GM19467 (cell line): Measurements from ENCODE around the gene MFSD12.
"Not testable (repeated sequence)": the region's sequence is repeated elsewhere in the genome, so short reads cannot be mapped to it uniquely, and the experiment has no call there.

Experiments
- ATAC-seq: cut with Tn5 transposase; IDR thresholded peaks from one replicate; pipeline ENCODE4 v1.9.1; 2021; ENCODE audit warnings: mild to moderate bottlenecking, moderate library complexity; ENCODE audit not compliant: unreplicated experiment

MFSD12 gene

DNA sequence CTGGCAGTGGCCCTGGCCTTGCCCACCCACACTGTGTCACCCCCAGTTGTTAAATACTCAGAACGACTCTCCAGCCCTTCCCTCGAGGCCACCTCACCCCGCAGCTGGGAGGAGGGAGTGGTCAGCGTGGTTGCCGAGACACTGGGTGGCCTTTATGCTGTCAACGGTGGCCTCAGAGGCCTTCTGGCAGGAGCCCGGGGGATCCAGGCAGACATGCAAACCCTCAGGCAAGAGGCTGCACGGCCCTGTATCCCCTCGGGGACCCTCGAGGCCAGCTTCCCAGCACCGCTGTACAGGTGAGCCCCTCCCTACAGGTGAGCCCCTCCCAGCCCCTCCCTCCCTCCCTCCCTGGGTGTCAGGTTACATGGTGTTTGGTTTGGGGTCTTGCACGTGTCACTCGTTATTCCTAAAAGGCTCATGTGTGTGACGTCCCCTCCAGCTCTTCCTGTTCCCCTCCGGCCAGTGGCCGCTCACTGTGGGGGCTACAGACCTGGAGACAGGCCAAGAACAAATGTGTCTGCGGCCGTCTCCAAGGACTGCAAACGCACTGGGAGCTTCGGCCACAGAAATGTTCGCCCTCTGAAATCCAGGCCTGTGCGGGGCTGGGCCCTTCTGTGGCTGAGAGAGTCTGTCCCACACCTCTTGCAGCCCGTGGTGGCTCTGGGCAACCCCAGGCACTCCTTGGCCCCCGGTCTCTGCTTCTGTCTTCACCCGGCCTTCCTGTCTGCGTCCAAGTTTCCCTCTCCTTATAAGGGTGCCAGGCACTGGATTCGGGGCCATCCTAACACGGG, 18.2 kb downstream of the MFSD12 start, which contains the start of gene TEKTIP1:
Gene TEKTIP1, plus strand, starts transcription at position 210 of the 791 bp plus-strand sequence. Its CDS starts 4 bp downstream, at position 214.
- no peak for ATAC-seq

DNA sequence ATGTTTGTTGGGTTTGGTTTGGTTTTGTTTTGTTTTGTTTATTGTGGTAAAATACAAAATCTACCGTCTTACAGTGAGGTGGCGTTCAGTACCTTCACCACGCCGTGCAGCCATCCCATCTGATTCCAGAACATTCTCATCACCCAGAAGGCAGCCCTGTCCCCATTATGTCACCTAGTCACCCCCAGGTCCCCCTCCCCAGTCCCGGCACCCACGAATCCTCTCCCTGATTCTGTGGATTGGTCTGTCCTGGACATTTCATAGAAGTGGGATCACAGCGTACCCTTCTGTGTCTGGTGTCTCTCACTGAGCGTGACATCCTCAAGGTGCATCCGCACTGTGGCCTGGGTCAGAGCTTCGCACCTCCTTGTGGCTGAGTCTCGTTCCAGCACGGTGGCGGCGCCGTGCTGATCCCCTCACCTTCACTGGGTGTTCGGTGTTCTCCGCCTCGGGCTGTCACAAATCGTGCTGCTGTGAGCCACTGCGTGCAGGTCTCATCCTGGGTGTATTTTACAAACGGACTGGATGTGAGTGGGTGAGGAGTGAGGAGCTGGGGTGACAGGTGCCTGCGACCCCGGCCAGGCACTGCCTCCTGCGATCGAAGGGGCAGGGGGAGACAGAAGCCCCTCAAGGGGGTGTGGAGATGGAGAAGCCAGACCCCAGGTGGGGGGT, 19.0 kb downstream of the MFSD12 start:
- no peak for ATAC-seq

DNA sequence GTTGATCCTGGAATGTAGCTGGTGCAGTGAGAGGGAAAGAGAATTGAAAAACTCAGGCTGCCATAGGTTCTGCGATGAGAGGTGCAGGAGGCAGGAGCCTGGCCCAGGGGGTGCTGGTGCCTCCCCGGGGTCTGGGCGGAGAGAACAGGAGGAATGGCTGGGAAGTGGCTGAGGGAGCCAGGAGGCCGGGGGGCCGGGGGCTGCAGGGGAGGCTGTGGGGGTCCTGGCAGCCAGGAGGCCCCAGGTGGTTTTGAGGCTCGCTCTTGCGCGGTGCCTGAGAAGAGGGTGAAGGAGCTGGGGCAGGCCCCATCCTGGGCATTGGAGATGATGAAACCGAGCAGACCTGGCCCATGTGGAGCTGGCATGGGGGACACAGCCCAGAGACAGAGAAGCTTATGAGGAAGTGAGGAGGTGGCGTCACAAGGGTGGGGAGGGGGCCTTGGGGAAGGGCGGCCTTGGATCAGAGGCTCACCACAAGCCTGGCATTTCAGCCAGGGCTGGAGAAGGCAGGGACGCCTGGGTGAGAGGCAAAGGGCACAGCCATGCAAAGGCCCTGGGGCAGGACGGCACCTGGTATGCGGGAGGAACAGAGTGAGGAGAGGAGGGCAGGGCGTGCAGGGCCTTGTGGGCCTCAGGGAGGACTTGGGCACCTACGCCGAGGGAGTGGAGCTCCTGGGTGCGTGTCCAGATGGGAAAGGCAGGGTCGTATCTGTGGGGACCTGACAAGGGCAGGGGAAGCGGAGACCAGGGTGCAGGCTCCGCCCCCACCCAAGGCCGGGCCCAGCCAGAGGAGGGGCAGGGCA, 19.7 kb downstream of the MFSD12 start:
- no peak for ATAC-seq

DNA sequence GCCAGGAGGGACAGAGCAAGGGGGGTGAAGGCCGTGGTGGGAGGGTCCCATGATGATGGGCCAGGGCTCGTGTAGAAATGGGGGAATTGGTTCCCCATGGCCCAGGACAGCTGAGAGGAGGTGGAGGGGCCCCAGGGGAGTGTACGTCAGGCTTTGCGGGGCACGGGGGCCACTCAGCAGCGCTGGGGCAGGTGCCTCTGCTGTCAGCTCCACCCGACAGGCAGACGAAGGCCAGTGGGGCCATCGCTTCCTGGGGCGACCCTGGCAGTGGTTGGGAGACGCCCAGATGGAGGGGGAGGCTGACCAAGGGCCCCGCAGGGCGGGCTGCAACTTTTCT, 20.3 kb downstream of the MFSD12 start:
- no peak for ATAC-seq

DNA sequence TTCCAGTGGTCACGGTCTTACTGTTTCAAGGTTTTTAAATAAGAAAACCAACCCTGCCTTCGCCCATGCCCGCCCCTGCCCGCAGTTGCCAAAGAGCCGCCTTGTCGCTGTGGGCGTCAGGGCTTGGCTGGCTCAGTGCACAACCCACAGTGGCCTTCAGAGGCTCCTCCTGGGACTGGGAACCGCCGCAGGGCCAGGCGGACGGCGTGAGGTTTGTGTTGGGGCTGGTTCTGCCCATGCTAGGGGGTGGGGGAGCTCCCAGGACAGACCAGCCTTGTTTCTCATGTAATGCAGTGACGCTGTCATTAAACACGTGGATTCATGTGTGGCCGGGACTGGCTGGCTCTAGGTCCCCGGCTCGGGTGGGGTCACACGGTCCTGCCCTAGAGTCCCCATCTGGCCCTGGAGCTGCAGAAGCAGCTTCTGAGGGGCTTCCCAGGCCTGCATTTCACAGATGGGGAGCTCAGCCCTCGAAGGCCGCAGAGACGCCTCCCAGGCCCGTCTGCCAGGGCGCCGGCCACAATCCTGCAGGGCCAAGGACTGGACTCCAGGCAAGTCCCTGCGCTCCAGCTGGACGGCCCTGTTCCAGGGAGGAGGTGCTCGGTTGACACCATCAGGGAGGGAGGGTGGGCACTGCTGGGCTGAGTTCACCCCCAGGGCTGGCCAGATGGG, 20.8 kb downstream of the MFSD12 start:
- ATAC-seq: no peak

DNA sequence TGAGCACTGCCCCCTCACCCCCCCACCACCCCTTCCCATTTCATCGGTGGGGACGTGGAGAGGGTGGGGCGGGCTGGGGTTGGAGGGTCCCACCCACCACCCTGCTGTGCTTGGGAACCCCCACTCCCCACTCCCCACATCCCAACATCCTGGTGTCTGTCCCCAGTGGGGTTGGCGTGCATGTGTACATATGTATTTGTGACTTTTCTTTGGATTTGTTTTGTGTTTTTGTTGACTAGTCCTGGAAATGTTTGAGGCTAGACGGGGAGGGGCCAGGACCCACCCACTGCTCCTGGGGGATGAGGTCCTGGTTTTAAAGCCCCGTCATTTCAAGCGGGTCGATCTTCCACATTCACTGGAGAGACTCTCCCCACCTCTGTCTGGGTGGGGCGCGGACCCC, 21.4 kb downstream of the MFSD12 start:
- no peak for ATAC-seq

DNA sequence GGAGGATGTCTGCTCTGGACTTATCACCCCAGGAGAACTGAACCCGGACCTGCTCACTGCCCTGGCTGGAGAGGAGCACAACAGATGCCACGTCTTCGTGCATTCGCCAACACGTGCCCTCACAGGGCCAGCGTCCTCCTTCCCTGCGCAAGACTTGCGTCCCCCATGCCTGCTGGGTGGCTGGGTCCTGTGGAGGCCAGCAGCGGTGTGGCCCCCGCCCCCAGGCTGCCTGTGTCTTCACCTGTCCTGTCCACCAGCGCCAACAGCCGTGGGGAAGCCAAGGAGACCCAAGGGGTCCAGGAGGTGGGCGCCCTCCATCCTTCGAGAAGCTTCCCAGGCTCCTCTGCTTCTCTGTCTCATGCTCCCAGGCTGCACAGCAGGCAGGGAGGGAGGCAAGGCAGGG, 21.8 kb downstream of the MFSD12 start:
- ATAC-seq: no peak

DNA sequence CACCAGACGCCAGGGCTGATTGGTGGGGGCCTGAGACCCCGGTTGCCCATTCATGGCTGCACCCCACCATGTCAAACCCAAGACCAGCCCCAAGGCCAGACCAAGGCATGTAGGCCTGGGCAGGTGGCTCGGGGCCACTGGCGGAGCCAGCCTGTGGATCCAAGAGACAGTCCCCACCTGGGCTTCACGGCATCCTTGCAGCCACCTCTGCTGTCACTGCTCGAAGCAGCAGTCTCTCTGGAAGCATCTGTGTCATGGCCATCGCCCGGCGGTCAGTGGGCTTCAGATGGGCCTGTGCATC, 22.2 kb downstream of the MFSD12 start:
- ATAC-seq: no peak

DNA sequence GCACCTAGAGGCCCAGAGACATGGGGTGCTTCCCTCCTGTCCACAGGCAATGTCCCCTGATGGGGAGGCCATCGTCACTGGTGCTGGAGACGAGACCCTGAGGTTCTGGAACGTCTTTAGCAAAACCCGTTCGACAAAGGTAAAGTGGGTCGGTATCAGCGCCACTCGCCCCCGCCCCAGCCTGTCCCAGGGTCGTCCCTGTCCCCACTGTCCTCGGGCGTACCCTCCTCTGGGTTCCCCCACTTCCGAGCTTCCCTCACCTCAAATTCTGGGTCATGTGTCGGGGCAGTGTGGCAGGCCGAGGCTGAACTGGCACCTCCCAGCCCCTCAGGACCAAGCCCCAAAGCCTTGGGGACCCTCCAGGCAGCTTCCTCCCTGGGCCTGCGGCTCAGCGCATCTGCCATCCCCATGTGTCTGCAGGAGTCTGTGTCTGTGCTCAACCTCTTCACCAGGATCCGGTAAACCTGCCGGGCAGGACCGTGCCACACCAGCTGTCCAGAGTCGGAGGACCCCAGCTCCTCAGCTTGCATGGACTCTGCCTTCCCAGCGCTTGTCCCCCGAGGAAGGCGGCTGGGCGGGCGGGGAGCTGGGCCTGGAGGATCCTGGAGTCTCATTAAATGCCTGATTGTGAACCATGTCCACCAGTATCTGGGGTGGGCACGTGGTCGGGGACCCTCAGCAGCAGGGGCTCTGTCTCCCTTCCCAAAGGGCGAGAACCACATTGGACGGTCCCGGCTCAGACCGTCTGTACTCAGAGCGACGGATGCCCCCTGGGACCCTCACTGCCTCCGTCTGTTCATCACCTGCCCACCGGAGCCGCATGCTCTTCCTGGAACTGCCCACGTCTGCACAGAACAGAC, 22.8 kb downstream of the MFSD12 start:
- no peak for ATAC-seq

DNA sequence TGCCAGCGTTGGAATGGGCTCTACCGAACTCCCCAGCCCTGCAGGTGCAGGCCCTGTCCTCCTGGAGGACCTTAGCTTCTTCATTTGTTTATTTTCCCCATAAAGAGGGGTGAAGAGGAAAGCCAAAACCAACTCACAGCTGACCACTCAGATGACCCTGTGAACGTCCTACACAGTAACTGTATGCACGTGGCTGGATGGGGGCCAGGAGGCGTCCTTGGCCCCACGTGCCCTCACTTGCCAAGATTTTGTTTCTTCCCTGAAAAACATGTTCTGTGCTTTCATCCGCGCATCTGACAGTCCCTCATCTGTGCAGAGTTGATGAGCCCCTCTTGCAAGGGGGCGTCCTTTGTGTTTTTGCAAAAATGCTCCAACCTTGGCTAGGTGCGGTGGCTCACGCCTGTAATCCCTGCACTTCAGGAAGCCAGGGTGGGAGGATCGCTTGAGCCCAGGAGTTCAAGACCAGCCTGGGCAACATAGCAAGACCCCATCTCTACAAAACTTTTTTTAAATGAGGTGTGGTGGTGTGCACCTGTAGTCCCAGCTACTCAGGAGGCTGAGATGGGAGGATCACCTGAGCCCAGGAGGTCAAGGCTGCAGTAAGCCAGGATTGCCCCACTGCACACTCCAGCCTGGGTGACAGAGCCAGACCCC, 23.7 kb downstream of the MFSD12 start:
- ATAC-seq: no peak

DNA sequence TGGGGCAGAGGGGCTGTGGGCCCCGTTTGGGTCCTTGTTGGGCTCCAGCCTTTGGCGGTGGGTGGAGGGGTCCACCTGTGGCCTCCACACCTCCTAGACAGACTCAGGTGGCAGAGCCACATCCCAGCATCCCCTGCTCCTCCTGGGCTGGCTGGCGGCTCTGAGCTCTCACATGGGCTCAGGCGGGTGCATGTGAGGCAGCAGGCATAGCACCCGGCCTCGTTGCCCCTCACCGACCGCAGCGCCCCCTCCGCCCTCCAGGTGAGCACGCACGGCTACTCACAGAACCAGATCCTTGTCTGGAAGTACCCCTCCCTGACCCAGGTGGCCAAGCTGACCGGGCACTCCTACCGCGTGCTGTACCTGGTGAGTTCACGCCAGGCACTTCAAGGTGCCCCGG, 24.4 kb downstream of the MFSD12 start:
- ATAC-seq: no peak

DNA sequence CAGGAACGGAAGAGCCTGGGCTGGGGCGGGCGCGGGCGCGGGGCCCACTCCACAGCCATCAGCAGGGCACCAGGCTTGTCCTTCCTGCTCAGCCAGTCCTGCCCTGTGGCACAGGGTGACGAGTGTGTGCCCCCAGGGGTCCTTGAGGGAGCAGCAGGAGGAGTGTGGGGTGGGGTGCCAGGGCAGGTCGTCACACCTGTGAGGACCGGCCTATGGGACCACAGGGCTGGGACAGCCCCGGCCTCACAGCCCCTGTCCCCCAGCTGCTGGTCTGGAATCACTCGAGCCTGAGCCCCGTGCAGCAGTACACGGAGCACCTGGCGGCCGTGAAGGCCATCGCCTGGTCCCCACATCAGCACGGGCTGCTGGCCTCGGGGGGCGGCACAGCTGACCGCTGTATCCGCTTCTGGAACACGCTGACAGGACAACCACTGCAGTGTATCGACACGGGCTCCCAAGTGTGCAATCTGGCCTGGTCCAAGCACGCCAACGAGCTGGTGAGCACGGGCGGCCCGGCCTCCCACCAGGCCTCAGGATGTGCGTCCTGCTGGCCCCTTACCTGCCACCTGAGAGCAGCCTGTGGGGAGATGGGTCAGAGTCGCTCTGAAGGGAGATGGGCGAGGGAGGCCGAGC, 25.1 kb downstream of the MFSD12 start:
- ATAC-seq: no peak

DNA sequence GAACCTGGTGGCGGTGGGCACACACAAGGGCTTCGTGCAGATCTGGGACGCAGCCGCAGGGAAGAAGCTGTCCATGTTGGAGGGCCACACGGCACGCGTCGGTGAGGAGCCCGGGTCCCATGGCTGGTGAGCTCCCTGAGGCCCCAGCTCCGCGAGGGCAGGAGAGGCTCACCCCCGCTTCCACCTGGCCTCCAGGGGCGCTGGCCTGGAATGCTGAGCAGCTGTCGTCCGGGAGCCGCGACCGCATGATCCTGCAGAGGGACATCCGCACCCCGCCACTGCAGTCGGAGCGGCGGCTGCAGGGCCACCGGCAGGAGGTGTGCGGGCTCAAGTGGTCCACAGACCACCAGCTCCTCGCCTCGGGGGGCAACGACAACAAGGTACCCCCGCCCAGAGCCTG, 25.7 kb downstream of the MFSD12 start:
- no peak for ATAC-seq

DNA sequence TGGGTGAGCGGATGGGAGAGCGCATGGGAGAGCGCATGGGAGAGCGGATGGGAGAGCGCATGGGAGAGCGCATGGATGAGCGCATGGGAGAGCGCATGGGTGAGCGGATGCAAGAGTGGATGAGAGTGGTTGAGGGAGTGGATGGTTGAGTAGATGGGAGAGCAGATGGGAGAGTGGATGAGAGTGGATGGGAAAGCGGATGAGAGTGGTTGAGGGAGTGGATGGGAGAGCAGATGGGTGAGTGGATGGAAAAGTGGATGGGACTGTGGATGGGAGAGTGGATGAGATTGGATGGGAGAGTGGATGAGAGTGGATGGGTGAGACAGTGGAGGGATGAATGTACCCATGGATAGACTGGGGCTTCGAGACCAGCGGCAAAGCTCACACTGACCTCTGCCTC, 27.0 kb downstream of the MFSD12 start:
- no peak for ATAC-seq

DNA sequence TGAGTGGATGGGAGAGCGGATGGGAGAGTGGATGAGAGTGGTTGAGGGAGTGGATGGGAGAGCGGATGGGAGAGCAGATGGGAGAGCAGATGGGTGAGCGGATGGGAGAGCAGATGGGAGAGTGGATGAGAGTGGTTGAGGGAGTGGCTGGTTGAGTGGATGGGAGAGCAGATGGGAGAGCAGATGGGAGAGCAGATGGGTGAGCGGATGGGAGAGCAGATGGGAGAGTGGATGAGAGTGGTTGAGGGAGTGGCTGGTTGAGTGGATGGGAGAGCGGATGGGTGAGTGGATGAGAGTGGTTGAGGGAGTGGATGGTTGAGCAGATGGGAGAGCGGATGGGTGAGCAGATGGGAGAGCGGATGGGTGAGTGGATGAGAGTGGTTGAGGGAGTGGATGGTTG, 28.1 kb downstream of the MFSD12 start:
- not testable (repeated sequence) for ATAC-seq

DNA sequence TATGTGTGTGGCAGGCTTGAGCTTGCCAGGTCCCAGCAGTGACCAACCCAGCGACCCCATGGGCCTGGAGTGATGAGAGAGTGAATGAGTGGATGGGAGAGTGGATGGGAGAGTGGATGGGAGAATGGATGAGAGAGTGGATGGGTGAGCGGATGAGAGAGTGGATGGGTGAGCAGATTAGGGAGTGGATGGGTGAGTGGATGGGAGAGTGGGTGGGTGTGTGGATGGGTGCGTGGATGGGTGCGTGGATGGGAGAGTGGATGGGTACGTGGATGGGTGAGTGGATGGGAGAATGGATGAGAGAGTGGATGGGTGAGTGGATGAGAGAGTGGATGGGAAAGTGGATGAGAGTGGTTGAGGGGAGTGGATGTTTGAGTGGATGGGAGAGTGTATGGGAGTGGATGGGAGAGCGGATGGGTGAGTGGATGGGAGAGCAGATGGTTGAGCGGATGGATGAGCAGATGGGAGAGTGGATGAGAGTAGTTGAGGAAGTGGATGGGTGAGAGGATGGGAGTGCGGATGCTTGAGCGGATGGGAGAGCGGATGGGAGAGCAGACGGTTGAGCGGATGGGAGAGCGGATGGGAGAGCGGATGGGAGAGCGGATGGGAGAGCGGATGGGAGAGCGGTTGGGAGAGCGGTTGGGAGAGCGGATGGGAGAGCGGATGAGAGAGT, 28.7 kb downstream of the MFSD12 start:
- no peak for ATAC-seq

DNA sequence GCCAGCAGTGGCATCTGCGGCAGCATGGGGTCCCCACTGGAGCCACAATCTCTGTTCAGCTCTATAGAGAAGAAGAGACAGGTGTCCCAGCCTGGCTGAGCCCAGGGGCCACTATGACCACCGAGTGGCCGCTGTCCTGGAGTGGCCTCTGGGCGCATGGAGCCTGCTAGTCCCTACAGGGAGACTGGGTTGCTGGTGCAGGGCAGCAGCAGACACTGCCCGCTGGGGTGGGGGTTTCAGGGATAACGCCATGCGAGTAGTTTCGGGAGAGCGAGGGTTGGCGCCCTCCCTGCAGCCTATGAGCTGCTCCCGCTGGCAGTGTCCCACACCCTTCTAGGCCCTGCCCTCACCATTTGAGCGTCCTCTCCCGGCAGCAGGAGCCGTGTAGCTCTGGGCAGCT, 29.3 kb downstream of the MFSD12 start:
- no peak for ATAC-seq

DNA sequence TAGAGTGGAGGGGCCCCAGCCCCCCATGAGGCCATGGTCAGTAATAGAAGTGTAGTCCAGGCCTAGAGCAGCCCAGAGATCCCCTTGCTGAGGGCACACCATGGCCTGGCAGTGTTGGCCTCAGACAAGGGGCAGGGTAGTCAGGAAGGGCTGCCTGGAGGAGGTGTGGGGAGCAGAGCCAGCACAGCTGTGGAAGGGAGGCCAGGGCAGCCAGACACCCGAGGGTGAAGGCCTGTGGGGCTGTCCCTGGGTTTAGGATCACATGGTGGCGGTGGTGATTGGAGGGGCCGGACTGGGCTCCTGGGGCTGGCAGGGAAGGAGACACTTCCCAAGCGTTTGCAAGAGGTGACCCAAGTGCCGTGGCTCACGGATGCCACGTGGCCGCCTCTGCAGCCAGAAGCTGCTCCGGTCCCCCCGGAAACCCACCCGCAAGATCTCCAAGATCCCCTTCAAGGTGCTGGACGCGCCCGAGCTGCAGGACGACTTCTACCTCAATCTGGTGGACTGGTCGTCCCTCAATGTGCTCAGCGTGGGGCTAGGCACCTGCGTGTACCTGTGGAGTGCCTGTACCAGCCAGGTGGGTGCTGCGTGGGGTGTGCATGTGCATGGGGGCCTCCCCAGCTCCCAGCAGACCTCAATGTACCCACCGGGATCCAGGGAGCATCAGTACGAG, 30.0 kb downstream of the MFSD12 start:
- ATAC-seq: no peak
